ENCODE measurements around the gene RASSF3. TPM values are rescaled to one million over a fixed set of nuclear protein-coding genes. Genes with fewer than 3 reads are reported as not detected.
A peak's percentile ranks its signal among the peaks of the same experiment; 100 is the strongest.

Gene RASSF3
- total RNA-seq, 2 donors from 2014 or later = 52.0 to 54.5 TPM

DNA sequence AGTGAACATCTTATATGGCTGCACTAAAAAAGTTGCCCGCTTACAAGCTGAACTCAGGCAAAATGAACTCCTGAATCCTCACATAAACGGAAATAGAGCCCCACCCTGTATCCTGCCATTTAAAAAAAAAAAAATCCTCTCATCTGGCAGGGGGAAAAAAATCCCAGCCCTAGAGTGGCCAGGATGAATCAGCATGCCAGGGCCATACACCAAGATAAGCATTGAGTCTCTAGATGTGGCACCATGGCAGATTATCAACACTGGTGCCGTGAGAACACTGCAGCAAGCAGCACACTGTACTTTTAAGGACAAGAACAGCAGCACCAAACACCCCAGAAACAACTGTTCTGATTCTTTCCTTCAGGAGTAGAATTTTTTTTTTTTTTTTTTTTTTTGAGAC, 65.5 kb downstream of the RASSF3 start:
- no peaks in the 10 kb centered on the region for H3K9me3 Mint-ChIP-seq
- peaks cover 25% of the 10 kb centered on the region for H3K4me1 ChIP-seq (ENCODE audit: control insufficient read depth, insufficient read depth, low read length)
- no peak overlapping the region for H3K9ac ChIP-seq (ENCODE audit: extremely low read depth, low read length, poor library complexity, severe bottlenecking)
- H3K9me3 ChIP-seq (ENCODE audit: control insufficient read depth, low read length) = no peaks in the 10 kb centered on the region
- no peak overlapping the region for H3K4me3 Mint-ChIP-seq
- TF ChIP-seq, protein P1, sequence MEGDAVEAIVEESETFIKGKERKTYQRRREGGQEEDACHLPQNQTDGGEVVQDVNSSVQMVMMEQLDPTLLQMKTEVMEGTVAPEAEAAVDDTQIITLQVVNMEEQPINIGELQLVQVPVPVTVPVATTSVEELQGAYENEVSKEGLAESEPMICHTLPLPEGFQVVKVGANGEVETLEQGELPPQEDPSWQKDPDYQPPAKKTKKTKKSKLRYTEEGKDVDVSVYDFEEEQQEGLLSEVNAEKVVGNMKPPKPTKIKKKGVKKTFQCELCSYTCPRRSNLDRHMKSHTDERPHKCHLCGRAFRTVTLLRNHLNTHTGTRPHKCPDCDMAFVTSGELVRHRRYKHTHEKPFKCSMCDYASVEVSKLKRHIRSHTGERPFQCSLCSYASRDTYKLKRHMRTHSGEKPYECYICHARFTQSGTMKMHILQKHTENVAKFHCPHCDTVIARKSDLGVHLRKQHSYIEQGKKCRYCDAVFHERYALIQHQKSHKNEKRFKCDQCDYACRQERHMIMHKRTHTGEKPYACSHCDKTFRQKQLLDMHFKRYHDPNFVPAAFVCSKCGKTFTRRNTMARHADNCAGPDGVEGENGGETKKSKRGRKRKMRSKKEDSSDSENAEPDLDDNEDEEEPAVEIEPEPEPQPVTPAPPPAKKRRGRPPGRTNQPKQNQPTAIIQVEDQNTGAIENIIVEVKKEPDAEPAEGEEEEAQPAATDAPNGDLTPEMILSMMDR (conservative IDR thresholded peaks at IDR 0.05) = no peak
- DNase-seq = no peak
- H3K4me1 Mint-ChIP-seq = peaks cover 54% of the 10 kb centered on the region
- no peaks in the 10 kb centered on the region for H3K36me3 Mint-ChIP-seq (ENCODE audit: low read depth)
- WGBS, 2 experiments (ENCODE audit: insufficient coverage in 1 of 2, insufficient read length in 1 of 2) = 93 to 100% methylated on average over 2 to 3 of the region's 3 CpGs
- no peaks in the 10 kb centered on the region for H3K27me3 ChIP-seq (ENCODE audit: control insufficient read depth, insufficient read depth, low read length, poor library complexity, severe bottlenecking)
- no peak overlapping the region for H3K27ac ChIP-seq (ENCODE audit: low read depth, low read length)
- no peaks in the 10 kb centered on the region for H3K36me3 ChIP-seq (ENCODE audit: control insufficient read depth, insufficient read depth, low read length)
- no peaks in the 10 kb centered on the region for H3K27me3 Mint-ChIP-seq (ENCODE audit: insufficient read depth)
- no peak overlapping the region for H3K4me3 ChIP-seq (ENCODE audit: low read length)
- peak overlapping the region; percentile 64 for H3K27ac Mint-ChIP-seq

DNA sequence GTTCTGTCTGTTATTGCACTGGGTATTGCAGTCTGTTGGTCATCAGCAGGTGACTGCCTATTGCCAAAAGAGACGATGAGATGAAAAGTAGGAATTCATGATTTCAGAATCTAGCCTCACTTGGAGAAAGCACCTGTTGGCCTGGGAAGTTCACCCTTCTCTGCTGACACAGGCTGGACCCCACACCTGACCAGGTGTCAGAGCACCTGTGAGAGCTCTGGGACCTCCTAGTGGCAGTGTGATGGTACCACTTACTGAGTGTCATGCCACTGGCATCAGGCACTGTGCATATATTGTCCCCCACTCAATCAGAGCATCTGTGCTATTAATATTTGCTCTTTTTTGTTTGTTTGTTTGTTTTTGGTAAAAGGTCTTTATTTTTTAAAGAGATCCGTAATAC, 68.0 kb downstream of the RASSF3 start:
- peaks cover 27% of the 10 kb centered on the region for H3K4me1 ChIP-seq (ENCODE audit: control insufficient read depth, insufficient read depth, low read length)
- Mint-ChIP-seq H3K4me3 (no peak overlapping the region), H3K27me3 (ENCODE audit: insufficient read depth) (no peaks in the 10 kb centered on the region), H3K27ac (no peak overlapping the region), H3K36me3 (ENCODE audit: low read depth) (no peaks in the 10 kb centered on the region), H3K9me3 (no peaks in the 10 kb centered on the region), H3K4me1 (peaks cover 57% of the 10 kb centered on the region)
- H3K9ac ChIP-seq (ENCODE audit: extremely low read depth, low read length, poor library complexity, severe bottlenecking) = no peak overlapping the region
- TF ChIP-seq, protein P1 (conservative IDR thresholded peaks at IDR 0.05) = peak; percentile 76
- 90 to 94% methylated on average over 1 of the region's 2 CpGs for WGBS, 2 experiments (ENCODE audit: insufficient coverage in 1 of 2, insufficient read length in 1 of 2)
- no peaks in the 10 kb centered on the region for H3K27me3 ChIP-seq (ENCODE audit: control insufficient read depth, insufficient read depth, low read length, poor library complexity, severe bottlenecking)
- no peak overlapping the region for H3K4me3 ChIP-seq (ENCODE audit: low read length)
- DNase-seq = peak; percentile 73
- H3K9me3 ChIP-seq (ENCODE audit: control insufficient read depth, low read length) = no peaks in the 10 kb centered on the region
- H3K27ac ChIP-seq (ENCODE audit: low read depth, low read length) = no peak overlapping the region
- no peaks in the 10 kb centered on the region for H3K36me3 ChIP-seq (ENCODE audit: control insufficient read depth, insufficient read depth, low read length)

DNA sequence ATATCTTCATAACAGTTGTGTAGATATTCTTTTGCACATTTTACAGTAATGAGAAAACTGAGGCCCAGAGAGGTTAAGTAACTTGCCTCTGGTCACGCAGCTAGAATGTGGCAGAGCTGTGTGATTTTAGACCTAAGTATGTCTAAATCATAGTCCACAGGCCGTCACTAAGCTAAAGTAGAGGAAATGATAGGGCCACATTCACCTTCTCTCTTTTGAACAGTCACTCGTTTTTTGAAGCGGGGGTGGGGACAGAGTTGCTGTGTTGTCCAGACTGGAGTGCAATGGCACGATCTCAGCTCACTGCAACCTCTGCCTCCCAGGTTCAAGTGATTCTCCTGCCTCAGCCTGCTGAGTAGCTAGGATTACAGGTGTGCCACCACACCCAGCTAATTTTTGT, 68.5 kb downstream of the RASSF3 start:
- H3K4me1 Mint-ChIP-seq = peaks cover 57% of the 10 kb centered on the region
- H3K36me3 Mint-ChIP-seq (ENCODE audit: low read depth) = no peaks in the 10 kb centered on the region
- H3K9me3 ChIP-seq (ENCODE audit: control insufficient read depth, low read length) = no peaks in the 10 kb centered on the region
- no peaks in the 10 kb centered on the region for H3K27me3 Mint-ChIP-seq (ENCODE audit: insufficient read depth)
- H3K27me3 ChIP-seq (ENCODE audit: control insufficient read depth, insufficient read depth, low read length, poor library complexity, severe bottlenecking) = no peaks in the 10 kb centered on the region
- TF ChIP-seq, protein P1 (conservative IDR thresholded peaks at IDR 0.05) = no peak
- H3K4me3 Mint-ChIP-seq = no peak overlapping the region
- no peaks in the 10 kb centered on the region for H3K9me3 Mint-ChIP-seq
- no peaks in the 10 kb centered on the region for H3K36me3 ChIP-seq (ENCODE audit: control insufficient read depth, insufficient read depth, low read length)
- DNase-seq = no peak
- H3K9ac ChIP-seq (ENCODE audit: extremely low read depth, low read length, poor library complexity, severe bottlenecking) = no peak overlapping the region
- peaks cover 26% of the 10 kb centered on the region for H3K4me1 ChIP-seq (ENCODE audit: control insufficient read depth, insufficient read depth, low read length)
- no peak overlapping the region for H3K27ac Mint-ChIP-seq
- no peak overlapping the region for H3K27ac ChIP-seq (ENCODE audit: low read depth, low read length)
- no peak overlapping the region for H3K4me3 ChIP-seq (ENCODE audit: low read length)
- WGBS, 2 experiments (ENCODE audit: insufficient coverage in 1 of 2, insufficient read length in 1 of 2) = 93 to 96% methylated on average over 5 of the region's 5 CpGs

All from endodermal cell (in vitro differentiated cells).